Measurements from ENCODE around the gene ANKS4B.
"Not testable (repeated sequence)": the region's sequence is repeated elsewhere in the genome, so short reads cannot be mapped to it uniquely, and the experiment has no call there.

Gene ANKS4B, protein sequence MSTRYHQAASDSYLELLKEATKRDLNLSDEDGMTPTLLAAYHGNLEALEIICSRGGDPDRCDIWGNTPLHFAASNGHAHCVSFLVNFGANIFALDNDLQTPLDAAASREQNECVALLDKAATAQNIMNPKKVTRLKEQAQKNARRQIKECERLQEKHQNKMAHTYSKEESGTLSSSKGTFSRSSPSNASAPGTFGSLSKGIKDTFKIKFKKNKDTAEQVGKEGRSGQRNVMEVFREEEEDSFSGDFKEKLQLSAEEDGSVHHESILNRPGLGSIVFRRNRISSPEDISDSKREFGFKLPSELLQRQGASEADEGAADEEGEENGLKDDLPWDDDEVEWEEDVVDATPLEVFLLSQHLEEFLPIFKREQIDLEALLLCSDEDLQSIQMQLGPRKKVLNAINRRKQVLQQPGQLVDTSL

DNA sequence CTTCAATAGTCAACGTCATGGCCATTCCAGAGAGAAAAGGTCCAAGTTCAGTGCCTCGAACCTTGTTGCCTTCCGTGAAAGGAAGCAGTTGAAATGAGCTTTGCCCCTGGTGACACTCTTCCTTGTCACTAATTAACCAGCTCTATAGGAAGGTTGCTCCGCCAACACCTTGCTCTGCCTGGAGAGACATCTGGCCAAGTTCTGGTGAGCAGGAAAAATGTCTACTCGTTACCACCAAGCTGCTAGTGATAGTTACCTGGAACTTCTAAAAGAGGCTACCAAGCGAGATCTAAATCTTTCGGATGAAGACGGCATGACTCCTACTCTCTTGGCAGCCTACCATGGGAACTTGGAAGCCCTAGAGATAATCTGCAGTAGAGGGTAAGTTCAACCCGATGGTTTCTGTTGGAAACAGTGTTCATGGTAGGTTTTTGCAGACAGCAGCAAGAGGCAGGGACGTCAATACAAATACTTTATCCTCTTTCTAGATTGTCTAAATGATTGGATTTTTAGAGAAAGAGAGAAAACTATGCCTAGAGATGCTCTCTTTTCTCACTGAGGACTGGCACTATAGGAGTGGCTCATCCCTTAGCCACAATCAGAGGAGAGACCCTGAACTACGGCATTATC, at the start of gene ANKS4B:
Gene ANKS4B, plus strand, starts transcription at position 179 of the 630 bp plus-strand sequence. Its CDS starts 39 bp downstream, at position 218.
- DNase-seq (ENCODE audit: low read depth, low spot score): no peak

DNA sequence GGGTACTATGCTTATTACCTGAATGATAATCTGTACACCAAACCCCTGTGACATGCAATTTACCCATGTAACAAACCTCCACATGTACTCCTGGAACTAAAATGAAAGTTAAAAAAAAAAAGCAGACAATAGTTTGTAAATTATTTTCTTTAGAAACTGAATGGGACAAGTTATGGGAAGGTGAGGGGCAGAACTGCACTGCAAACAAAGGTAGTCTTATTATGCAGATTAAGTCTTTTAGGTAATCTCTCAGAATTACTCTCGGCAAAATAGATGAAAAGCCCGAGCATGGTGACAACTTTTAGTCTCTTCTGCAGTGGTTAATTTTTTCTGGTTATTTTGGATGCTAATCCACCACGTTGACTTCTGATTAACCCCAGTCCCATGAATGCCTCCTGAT, 49.5 kb upstream of the ANKS4B start:
- no peak for DNase-seq (ENCODE audit: low read depth, low spot score)

DNA sequence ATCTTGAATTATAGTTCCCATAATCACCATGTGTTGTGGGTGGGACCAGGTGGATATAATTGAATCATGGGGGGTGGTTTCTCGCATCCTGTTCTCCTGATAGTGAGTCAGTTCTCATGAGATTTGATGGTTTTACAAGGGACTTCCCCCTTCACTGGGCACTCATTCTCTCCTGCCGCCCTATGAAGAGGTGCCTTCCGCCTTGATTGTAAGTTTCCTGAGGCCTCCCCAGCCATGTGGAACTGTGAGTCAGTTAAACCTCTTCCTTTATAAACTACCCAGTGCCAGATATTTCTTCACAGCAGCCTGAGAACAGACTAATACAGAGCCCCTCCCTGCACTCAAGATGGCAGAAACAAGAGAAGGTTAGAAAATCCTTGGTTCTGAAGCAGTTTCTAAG, 48.7 kb upstream of the ANKS4B start:
- no peak for DNase-seq (ENCODE audit: low read depth, low spot score)

DNA sequence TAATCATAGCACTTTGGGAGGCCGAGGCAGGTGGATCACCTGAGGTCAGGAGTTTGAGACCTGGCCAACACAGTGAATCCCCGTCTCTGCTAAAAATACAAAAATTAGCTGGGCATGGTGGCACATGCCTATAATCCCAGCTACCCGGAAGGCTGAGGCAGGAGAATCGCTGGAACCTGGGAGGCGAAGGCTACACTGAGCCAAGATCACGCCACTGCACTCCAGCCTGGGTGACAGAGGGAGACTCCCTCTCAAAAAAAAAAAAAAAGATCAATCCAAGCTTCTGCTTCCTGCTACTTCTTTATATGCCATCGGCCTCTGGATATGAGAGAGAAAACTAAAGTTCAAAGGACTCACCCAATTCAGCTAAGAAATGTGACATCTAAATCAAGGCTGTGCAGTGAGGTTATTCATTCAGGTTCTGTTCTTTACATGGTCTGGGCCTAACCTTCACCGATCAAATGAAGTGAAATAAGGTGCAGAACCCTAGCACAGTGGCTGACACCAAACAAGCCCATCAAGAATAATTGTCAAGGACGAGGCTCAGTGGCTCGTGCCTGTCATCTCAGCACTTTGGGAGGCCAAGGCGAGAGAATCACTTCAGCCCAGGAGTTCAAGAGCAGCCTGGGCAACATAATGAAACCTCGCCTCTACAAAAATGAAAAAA, 47.7 kb upstream of the ANKS4B start:
- DNase-seq (ENCODE audit: low read depth, low spot score): no peak

DNA sequence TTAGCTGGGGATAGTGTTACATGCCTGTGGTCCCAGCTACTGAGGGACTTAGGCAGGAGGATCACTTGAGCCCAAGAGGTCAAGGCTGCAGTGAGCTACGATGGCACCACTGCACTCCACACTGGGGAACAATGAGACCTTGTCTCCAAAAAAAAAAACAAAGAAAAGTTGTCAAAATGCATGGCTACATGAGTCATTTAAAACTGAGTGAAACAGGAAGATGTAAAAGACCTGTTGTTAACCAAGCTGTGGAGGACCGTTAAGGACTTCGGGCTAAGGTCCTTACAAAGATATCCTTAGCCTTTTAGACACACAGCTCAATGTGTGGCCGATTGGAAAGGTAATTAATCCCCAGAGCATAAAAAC, 47.2 kb upstream of the ANKS4B start:
- no peak for DNase-seq (ENCODE audit: low read depth, low spot score)

DNA sequence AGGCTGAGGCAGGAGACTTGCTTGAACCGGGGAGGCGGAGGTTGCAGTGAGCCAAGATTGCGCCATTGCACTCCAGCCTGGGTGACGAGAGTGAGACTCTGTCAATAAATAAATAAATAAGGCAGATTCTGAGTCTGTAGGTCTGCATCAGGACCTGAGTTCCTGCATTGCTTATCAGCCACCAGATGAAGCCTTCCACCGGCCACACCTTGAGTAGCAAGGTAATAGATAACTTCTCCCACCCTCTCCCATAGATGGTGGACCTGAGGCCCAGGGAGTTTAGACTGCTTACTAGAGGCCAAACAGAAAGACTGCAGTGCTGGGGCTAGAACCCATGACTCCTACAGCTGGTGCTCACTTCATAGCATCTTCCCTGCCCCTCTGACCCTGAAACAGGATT, 44.2 kb upstream of the ANKS4B start:
- no peak for DNase-seq (ENCODE audit: low read depth, low spot score)

DNA sequence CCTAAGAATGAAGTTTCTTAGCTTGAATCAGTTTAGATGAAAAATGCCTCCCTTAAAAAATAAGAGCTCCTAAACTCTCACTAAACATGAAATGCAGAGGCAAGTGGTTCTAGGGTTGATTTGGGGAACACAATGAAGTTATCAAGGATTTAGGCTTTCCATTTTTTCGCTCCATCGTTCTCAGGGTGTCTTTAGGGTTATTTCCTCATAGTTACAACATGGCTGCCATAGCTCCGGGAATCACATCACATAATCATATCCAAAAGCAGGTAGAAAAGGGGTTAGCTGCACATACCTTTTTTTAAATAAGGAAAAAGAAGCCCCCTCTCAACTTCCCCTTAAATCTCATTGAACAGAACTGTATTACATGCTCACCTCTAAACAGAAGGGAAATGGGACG, 43.5 kb upstream of the ANKS4B start:
- no peak for DNase-seq (ENCODE audit: low read depth, low spot score)

DNA sequence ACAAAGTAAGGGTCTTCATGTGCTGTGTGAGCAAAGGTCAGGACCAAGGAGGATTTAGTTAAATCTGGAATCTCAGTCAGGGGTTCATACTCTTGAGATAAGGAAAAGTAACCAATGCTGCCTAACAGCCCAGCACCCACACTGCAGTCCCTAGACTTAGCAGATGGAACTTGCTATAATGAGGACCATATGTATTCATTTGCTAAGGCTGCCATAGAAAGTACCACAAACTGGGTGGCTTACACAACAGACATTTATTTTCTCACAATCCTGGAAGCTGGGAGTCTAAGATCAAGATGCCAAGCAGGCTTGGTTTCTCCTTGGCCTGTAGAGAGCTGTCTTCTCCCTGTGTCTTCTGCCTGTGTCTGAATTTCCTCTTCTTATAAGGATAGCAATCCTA, 42.9 kb upstream of the ANKS4B start:
- DNase-seq (ENCODE audit: low read depth, low spot score): no peak

DNA sequence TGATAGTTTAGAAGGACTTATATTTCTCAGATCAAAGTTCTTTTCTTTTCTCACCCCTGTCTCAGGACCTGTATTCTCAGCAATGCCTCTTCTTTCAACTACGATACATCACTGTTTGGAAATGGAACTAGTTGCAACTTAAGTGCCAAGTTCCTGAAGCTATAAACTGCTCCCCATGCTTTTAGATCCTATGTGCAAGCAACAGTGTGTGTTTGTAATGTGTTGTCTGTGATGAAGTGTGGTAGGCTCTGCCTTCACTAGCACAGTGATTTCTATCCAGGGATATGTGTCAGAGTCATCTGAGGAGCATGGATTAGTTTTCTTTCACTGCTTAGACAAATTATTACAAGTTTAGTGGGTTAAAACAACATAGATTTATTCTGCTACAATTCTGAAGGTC, 40.5 kb upstream of the ANKS4B start:
- DNase-seq (ENCODE audit: low read depth, low spot score): no peak

DNA sequence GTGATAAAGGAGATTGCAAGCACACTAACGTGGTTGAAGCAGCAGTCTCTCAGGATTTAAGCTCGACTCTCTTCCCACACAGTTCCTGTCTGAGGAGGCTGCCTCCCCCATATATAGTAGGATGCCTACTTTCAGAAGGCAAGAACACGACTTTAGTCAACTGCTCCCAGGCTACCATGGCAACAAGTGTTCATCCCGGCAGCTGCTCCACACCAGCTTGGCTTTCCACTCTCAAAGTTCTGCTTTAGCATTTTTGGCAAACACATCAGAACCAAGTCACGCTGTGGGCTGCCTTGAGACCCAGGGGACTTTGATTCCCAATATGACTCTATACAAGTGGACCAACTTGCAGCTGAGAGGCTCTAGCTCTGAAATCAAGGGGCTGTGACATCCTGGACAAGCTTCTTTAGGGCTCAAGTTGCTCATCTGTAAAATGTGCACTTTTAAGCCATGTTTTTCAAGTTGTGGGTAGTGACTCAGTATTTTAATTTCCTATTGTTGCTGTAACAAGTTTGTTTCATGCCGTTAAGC, 38.7 kb upstream of the ANKS4B start:
- no peak for DNase-seq (ENCODE audit: low read depth, low spot score)

DNA sequence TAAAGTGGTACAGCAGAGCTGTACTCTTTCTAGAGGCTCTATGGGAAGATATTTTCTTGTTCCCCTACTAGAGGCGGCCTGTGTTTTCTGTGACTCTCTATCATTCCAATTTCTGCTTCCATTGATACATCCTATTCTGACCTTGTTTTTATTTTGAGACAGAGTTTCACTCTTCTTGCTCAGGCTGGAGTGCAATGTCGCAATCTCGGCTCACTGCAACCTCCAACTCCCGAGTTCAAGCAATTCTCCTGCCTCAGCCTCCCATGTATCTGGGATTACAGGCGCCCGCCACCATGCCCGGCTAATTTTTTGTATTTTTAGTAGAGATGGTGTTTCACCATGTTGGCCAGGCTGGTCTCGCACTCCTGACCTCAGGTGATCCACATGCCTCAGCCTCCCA, 38.2 kb upstream of the ANKS4B start:
- DNase-seq (ENCODE audit: low read depth, low spot score): not testable (repeated sequence)

DNA sequence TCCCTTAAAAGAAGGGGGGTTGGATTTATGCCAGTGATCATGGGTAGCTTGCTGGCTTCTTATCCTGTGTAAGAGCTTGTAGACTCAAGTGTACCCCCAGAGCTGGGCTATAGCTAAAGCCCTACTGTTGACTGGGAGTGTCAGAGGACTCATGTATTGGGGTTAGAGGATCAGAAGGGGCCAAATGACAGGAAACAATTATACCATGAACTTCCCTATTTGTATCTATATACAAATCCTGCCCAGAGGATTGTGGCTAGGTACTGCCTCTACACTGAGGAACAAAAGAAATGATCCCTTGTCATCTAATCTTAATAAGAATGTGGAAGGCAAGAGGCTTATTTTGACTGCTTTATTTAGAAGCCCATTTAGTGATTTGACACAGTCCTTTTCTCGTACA, 36.4 kb upstream of the ANKS4B start:
- no peak for DNase-seq (ENCODE audit: low read depth, low spot score)

DNA sequence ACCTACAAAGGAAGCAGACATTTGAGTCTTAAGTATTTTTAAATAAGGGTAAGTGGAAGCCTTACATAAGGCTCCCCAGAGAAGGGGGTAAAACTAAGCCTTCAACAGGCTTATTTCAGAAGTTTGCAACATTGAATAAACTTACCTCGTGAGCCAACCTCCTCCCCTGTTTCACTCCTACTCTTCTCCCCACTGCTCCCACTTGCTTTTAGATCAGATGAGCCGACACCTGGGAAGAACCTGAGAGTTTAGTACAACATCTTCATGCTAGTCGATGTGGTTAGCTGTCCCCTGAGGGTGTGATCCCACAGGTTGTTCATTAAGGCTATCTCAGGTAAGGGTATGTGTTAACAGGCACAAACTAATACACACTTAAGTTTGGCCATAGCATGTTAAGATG, 35.9 kb upstream of the ANKS4B start:
- DNase-seq (ENCODE audit: low read depth, low spot score): no peak

DNA sequence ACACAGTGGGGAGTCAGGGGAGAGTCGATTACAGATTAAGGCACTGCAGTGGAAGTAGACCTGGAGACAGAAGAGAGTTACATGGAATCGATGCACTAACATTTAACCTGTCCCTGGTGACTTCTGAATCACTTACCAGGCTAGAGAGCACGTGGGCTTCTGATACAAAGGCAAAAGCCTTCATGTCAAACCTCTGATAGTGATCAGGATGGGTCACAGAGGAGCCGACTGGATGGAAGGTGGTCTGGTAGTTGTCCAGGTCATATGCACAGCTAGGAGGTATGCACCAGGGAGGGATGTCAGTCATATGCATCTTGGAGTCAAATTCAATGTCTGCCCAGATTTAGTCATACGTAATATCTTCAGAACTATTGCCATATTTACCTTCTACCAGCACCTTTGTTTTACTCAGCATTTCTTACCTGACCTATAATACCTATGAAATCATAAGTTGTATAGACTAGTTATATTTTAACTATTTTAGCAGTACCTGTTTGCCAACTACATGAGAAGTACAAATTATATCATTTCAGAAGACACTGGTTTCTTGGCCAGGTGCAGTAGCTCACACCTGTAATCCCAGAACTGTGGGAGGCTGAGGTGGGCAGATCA, 33.8 kb upstream of the ANKS4B start:
- no peak for DNase-seq (ENCODE audit: low read depth, low spot score)

DNA sequence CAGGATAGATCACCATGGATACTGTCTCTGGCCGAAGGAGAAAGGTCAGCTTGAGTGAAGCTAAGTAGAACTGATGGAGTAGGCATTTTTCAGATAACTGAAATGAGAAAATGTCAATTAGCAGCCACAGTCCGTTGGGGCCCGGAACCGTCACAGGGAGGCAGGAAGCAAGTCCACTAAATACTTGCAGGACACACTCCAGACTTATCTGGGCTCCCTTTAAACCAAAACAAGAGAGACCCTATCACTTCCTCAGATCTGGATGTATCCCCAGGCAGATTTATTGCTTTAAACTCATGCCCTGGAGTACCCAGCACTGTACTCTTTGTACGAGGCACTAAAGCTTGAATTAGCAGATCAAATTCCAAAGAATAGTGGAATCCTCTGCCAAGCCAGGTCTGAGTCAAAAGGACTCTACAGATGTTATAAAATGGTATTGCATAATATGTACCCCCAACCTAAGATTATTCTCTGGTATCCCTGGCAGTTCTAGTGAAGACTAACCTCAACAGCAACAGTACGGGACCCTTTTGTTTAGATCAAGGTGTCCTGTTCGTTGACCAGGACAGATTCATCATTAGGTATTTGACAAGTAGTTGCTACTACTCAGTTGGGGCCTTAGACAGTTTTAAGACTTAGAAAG, 30.2 kb upstream of the ANKS4B start:
- DNase-seq (ENCODE audit: low read depth, low spot score): no peak

DNA sequence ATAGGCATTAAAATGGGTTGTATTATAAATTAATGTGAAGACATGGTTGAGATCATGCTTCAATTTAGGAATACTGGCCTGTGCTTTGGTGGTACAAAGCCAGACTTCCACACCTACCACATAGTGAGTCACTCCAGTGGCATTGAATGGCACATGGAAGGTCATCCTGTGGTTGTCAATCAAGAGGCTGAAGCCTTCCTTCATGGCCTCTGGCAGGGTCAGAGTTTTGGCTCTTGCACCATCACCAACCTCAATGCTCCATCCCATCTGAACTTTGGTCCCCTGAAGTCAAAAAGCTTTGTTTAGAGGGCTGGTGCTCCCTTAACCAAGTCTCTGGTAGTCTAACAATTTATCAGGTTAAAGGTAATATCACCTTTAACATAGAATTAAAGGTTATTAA, 28.2 kb upstream of the ANKS4B start:
- no peak for DNase-seq (ENCODE audit: low read depth, low spot score)

DNA sequence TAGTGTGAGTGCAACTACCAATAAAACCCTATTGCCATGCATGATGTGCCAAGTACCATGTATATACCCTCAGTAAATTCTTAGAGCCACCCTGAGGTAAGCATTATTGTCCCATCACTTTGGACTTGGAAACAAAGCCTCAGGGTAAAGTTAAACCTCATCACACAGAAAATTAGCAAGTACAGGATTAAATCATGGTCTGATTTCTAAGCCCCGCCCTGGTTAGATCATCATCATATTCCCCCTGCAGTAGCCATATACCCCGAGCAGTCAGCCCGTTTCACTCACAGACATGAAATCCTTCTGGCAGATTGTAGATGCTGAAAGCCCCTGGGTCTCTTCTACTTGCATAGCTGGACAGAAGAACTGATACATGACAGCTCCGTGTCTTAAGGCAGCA, 26.9 kb upstream of the ANKS4B start:
- no peak for DNase-seq (ENCODE audit: low read depth, low spot score)

DNA sequence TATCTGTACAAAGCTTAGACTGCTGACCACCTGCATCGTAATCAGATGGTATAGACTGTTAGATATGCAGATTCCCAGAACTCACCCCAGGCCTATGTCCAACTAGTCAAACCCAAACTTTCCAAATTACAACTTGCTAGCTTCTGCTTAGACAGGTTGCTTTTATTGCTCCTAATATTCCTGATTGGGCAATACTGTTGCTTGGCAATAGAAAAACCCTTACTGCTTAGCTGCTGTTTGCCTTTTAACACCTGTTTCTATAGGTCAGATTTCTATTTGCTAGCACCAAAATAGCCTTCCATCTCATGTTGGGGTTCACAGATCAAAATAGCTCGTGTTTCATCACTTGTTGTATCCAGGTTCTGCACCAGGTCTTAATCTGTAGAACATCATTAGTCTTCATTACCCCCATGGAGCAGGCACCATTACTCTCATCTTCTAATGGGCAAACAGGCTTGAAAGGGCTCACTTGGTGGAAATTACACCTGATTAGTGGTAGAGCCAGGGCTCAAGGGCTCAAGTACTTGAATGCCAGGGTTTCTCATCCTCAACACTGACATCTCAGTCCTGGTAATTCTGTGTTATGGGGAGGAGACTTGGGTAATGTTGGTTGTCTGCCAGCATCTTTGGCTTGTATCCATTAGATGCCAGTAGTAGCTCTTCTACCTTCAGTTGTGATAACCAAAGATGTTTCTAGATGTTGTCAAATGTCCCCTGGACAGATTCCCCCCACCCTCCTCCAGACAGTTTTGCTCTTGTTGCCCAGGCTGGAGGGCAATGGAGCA, 24.9 kb upstream of the ANKS4B start:
- DNase-seq (ENCODE audit: low read depth, low spot score): no peak

DNA sequence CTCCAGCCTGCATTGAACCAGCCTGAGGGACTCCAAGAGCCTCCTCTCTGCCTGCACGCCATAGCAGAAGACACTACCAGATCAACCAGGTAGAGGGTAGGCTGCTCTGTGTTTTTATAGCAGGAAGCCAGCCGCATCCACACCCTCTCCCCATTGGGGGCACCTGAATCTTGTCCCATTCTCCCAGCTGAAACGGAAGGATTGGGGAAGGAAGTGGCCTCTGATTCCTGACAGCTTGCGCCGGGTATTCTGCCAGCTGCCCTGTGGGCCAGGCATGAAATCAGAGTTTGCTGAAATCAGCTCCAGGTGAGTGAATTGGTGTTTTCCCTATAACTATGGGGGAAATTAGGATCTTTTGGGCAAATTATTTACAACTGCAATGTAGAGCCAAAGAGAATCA, 22.0 kb upstream of the ANKS4B start, which contains the start of gene ZP2:
Gene ZP2, minus strand, starts transcription at position 89 of the 400 bp plus-strand sequence. Its CDS starts 27 bp downstream, at position 62.
- no peak for DNase-seq (ENCODE audit: low read depth, low spot score)

DNA sequence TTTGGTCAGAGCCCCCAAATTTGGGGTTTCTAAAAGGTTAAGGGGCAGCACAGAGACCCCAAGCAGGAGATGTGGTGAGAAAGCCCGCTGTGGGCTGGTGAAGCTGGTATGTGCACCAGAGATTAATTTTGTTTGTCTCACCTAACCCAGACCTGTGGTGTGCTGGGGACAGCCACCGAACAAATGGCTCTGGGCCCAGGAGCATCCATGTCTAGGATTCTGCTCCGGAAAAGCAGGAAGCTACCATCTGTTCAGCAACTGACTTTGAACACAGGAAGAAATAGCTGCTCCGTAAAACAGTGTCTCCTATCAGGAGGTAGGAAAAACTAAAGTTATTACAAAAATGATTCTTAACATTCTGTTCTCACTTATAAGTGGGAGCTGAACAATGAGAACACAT, 19.4 kb upstream of the ANKS4B start:
- no peak for DNase-seq (ENCODE audit: low read depth, low spot score)

DNA sequence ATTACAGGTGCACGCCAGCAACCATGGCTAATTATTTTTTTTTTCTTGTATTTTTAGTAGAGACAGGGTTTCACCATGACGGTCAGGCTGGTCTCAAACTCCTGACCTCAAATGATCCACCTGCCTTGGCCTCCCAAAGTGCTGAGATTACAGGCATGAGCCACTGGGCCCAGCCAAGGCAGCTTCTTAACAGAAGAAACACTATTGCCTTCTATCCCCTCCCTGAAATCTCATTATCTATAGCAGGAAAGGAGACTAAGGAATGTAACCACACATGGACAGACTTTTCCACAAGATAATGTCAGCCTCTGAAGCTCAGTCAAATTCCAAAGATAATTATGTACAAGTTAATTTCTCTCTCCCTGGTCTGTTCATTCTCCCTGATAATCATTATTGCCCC, 16.4 kb upstream of the ANKS4B start:
- DNase-seq (ENCODE audit: low read depth, low spot score): no peak

Data from iPS DF 19.7 (cell line).